IMR-90 (cell line): ENCODE data around the gene ASB13. TPM values are rescaled to one million over a fixed set of nuclear protein-coding genes. Genes with fewer than 3 reads are reported as not detected.
"Not testable (repeated sequence)": the region's sequence is repeated elsewhere in the genome, so short reads cannot be mapped to it uniquely, and the experiment has no call there.

Source experiments
- ATAC-seq: fragments of 200-7000 bp; cut with Tn5 transposase; 2 replicates; pipeline ENCODE4 v1.9.1; 2020; ENCODE audit warnings: low read depth, mild to moderate bottlenecking, moderate library complexity
- BruUV-seq: library from RNA; stranded (reverse); fragments of 400-500 nt; replicated peaks from 2 replicates; lab custom pipeline; 2021; lab: Mats Ljungman, UMichigan
- CTCF ChIA-PET: fragments of 300-600 bp; formaldehyde crosslinking; extraction: SDS; loops from one replicate; lab custom pipeline; 2021; ENCODE audit warnings: antibody characterized with exemption; lab: Yijun Ruan, JAX
- POLR2A ChIA-PET: fragments of 300-600 bp; sonication (Branson Sonifier 250); formaldehyde crosslinking; loops from one replicate; lab custom pipeline; 2022; ENCODE audit warnings: antibody characterized with exemption; ENCODE audit not compliant: unreplicated experiment; lab: Charles Lee
- DNase-seq: peaks from one replicate; pipeline ENCODE4 v3.0.0; 2013
- H2AFZ ChIP-seq: replicated peaks from 2 replicates; pipeline ENCODE3; 2013; ENCODE audit warnings: low read length, mild to moderate bottlenecking; ENCODE audit not compliant: poor library complexity
- H2AK5ac ChIP-seq: 2 replicates; pipeline ENCODE4 v1.6.1; 2013; ENCODE audit warnings: low read depth, low read length, inconsistent platforms
- H2AK9ac ChIP-seq: replicated peaks from 2 replicates; pipeline ENCODE3; 2013; ENCODE audit warnings: mild to moderate bottlenecking, low read depth, low read length, moderate library complexity; ENCODE audit not compliant: poor library complexity
- H2BK120ac ChIP-seq: 2 replicates; pipeline ENCODE4 v1.6.1; 2013; ENCODE audit warnings: low read depth, low read length, inconsistent platforms
- H2BK15ac ChIP-seq: 3 replicates; pipeline ENCODE4 v1.6.1; 2013; ENCODE audit warnings: low read depth, low read length, inconsistent platforms
- H2BK20ac ChIP-seq: 2 replicates; pipeline ENCODE4 v1.6.1; 2013; ENCODE audit warnings: low read depth, mild to moderate bottlenecking, inconsistent platforms, low read length, moderate library complexity
- H2BK5ac ChIP-seq: 2 replicates; pipeline ENCODE4 v1.6.1; 2013; ENCODE audit warnings: mild to moderate bottlenecking, low read depth, low read length, inconsistent platforms; ENCODE audit not compliant: poor library complexity, severe bottlenecking
- H3K14ac ChIP-seq: replicated peaks from 2 replicates; pipeline ENCODE4 v1.6.1; 2013; ENCODE audit warnings: low read depth, low read length, inconsistent platforms
- H3K18ac ChIP-seq: 2 replicates; pipeline ENCODE4 v1.6.1; 2013; ENCODE audit warnings: low read depth, low read length, control low read depth
- H3K23ac ChIP-seq: 2 replicates; pipeline ENCODE4 v1.6.1; 2013; ENCODE audit warnings: low read depth, low read length, inconsistent platforms
- H3K27ac ChIP-seq: 2 replicates; pipeline ENCODE4 v1.5.1; 2013; ENCODE audit warnings: mild to moderate bottlenecking, control low read depth, low read length; ENCODE audit not compliant: insufficient read depth
- H3K27me3 ChIP-seq: 2 replicates; pipeline ENCODE4 v1.6.1; 2013; ENCODE audit warnings: low read length; ENCODE audit not compliant: control insufficient read depth, insufficient read depth
- H3K36me3 ChIP-seq: 2 replicates; pipeline ENCODE4 v1.6.1; 2013; ENCODE audit warnings: low read length, mixed read lengths; ENCODE audit not compliant: control insufficient read depth, insufficient read depth
- H3K4ac ChIP-seq: 2 replicates; pipeline ENCODE4 v1.6.1; 2013; ENCODE audit warnings: low read depth, low read length, inconsistent platforms
- H3K4me1 ChIP-seq: 2 replicates; pipeline ENCODE4 v1.6.1; 2013; ENCODE audit warnings: low read length, mixed read lengths; ENCODE audit not compliant: control insufficient read depth, insufficient read depth
- H3K4me2 ChIP-seq: 2 replicates; pipeline ENCODE4 v1.6.1; 2013; ENCODE audit warnings: low read depth, mild to moderate bottlenecking, control low read depth, low read length, moderate library complexity
- H3K4me3 ChIP-seq: 2 replicates; pipeline ENCODE4 v1.5.1; 2013; ENCODE audit warnings: low read depth, mild to moderate bottlenecking, control low read depth, low read length, moderate library complexity; ENCODE audit not compliant: insufficient read depth
- H3K56ac ChIP-seq: 2 replicates; pipeline ENCODE4 v1.6.1; 2013; ENCODE audit warnings: low read length, inconsistent platforms; ENCODE audit not compliant: insufficient read depth; ENCODE audit errors: extremely low read depth
- H3K79me1 ChIP-seq, 2 experiments: 2 replicates each; pipeline ENCODE4 v1.6.1; 2013; ENCODE audit warnings: low read length in 2 of 2, inconsistent platforms in 1 of 2, low read depth in 1 of 2
- H3K9ac ChIP-seq: 2 replicates; pipeline ENCODE4 v1.6.1; 2013; ENCODE audit warnings: low read depth, low read length, control low read depth
- H3K9me1 ChIP-seq: 2 replicates; pipeline ENCODE4 v1.6.1; 2013; ENCODE audit warnings: low read length, inconsistent platforms; ENCODE audit not compliant: insufficient read depth
- H3K9me3 ChIP-seq: 2 replicates; pipeline ENCODE4 v1.6.1; 2013; ENCODE audit warnings: low read length; ENCODE audit not compliant: control insufficient read depth, insufficient read depth
- H4K20me1 ChIP-seq: 2 replicates; pipeline ENCODE4 v1.6.1; 2013; ENCODE audit warnings: low read length, inconsistent platforms; ENCODE audit not compliant: insufficient read depth
- H4K5ac ChIP-seq: 2 replicates; pipeline ENCODE4 v1.6.1; 2013; ENCODE audit warnings: mild to moderate bottlenecking, low read depth, low read length, control low read depth
- H4K8ac ChIP-seq, 2 experiments: 2 replicates each; pipeline ENCODE4 v1.6.1; 2013; ENCODE audit warnings: low read depth in 2 of 2, low read length in 2 of 2, control low read depth in 1 of 2, inconsistent platforms in 1 of 2
- H4K91ac ChIP-seq: 2 replicates; pipeline ENCODE4 v1.6.1; 2013; ENCODE audit warnings: low read depth, low read length, inconsistent platforms; ENCODE audit not compliant: insufficient read depth
- WGBS, 2 experiments: methylation state at CpG; one replicate each; pipeline versions ENCODE4 v1.1.5 to v1.1.7; 2013; ENCODE audit warnings: missing lambda C conversion rate in 2 of 2; ENCODE audit not compliant: insufficient read length in 1 of 2; ENCODE audit errors: extremely low coverage in 2 of 2; 5-methylcytosine and 5-hydroxymethylcytosine counted together
- dilution Hi-C: fragments of 300-500 bp; cut with HindIII; formaldehyde crosslinking; loops from one replicate; pipeline ENCODE4 v1.14.3; 2018; ENCODE audit warnings: low sequenced_read_pairs; ENCODE audit not compliant: unreplicated experiment
- in situ Hi-C: fragments of 300-500 bp; cut with MboI; formaldehyde crosslinking; loops from 3 replicates; pipeline ENCODE4 v1.14.3; 2019; ENCODE audit warnings: low sequenced_read_pairs, inconsistent platforms, mixed read lengths
- intact Hi-C: fragments of 100-400 bp; cut with micrococcal nuclease; formaldehyde crosslinking; loops from 2 replicates; pipeline ENCODE4 v1.10.0; 2022
- polyA plus RNA-seq, 3 experiments: library from polyadenylated mRNA; depleted of rRNA; stranded (reverse); fragments of >200 nt; gene quantifications; 2 replicates each; pipeline ENCODE4 v1.2.3, GENCODE V29; 2012; ENCODE audit warnings: low replicate concordance in 1 of 3
- total RNA-seq: library from RNA; depleted of rRNA; stranded (reverse); fragments of >200 nt; gene quantifications from 2 replicates; pipeline ENCODE4 v1.2.3, GENCODE V29; 2012

Gene ASB13
- total and polyA plus RNA-seq, 2 of the 4 experiments (the other 2 are of a cell fraction): 4.6 to 6.3 TPM

- H2BK5ac ChIP-seq, H4K8ac ChIP-seq, H3K27ac ChIP-seq, H3K56ac ChIP-seq, H3K9ac ChIP-seq, H3K14ac ChIP-seq, CTCF ChIA-PET, H2AK5ac ChIP-seq, H4K5ac ChIP-seq, H2BK15ac ChIP-seq, DNase-seq, H3K4me3 ChIP-seq, H2BK20ac ChIP-seq, H3K18ac ChIP-seq, H3K27me3 ChIP-seq, H3K23ac ChIP-seq, H2AFZ ChIP-seq, H3K36me3 ChIP-seq, ATAC-seq, POLR2A ChIA-PET, H3K4ac ChIP-seq, intact Hi-C loops, H2AK9ac ChIP-seq, H4K20me1 ChIP-seq, BruUV-seq, in situ Hi-C loops, H2BK120ac ChIP-seq, H4K91ac ChIP-seq, H3K4me2 ChIP-seq, dilution Hi-C loops, H3K9me3 ChIP-seq: not testable (repeated sequence)
- Histone ChIP-seq H3K79me1 (peaks cover 0 to 12% of the 10 kb centered on the region in 2 experiments; a peak in 1 of 4 replicates), H3K9me1 (peaks cover 25% of the 10 kb centered on the region), H3K4me1 (peaks cover 20% of the 10 kb centered on the region)
- WGBS, 2 experiments: 91% methylated on average over 3 of the region's 6 CpGs; no CpG with 5 or more reads in 1 of the 2 experiments
Measured at GRCh38 chr10:5593347-5593746, 73.0 kb downstream of the ASB13 start.
